GM23338 (cell line): ENCODE data around the gene YPEL3. TPM values are rescaled to one million over a fixed set of nuclear protein-coding genes. Genes with fewer than 3 reads are reported as not detected.

Experiments
- ATAC-seq: fragments of 200-7000 bp; cut with Tn5 transposase; 3 replicates; pipeline ENCODE4 v1.9.1; 2020
- DNase-seq: peaks from one replicate; pipeline ENCODE4 v3.0.0-alpha.2; 2015; ENCODE audit warnings: low spot score
- H2AFZ ChIP-seq: fragments of 200-600 bp; sonication (generic); 2 replicates; pipeline ENCODE4 v1.8.0; 2016; ENCODE audit warnings: antibody characterized with exemption, mild to moderate bottlenecking, moderate library complexity
- H3F3A ChIP-seq: fragments of 200-600 bp; sonication (generic); replicated peaks from 2 replicates; pipeline ENCODE4 v1.8.0; 2017; ENCODE audit warnings: antibody characterized with exemption, mixed run types, low read depth
- H3K27ac ChIP-seq: fragments of 200-600 bp; sonication (generic); 2 replicates; pipeline ENCODE4 v1.6.1; 2016; ENCODE audit warnings: low read depth
- H3K27me3 ChIP-seq: fragments of 200-600 bp; sonication (generic); 2 replicates; pipeline ENCODE4 v1.8.0; 2016; ENCODE audit warnings: mild to moderate bottlenecking, mixed run types, moderate library complexity; ENCODE audit not compliant: insufficient read depth
- H3K36me3 ChIP-seq: fragments of 200-600 bp; sonication (generic); 2 replicates; pipeline ENCODE4 v1.8.0; 2016; ENCODE audit warnings: mild to moderate bottlenecking; ENCODE audit not compliant: insufficient read depth
- H3K4me1 ChIP-seq: fragments of 200-600 bp; sonication (generic); 2 replicates; pipeline ENCODE4 v1.8.0; 2016; ENCODE audit warnings: mild to moderate bottlenecking, moderate library complexity; ENCODE audit not compliant: insufficient read depth
- H3K4me2 ChIP-seq: fragments of 200-600 bp; sonication (generic); 2 replicates; pipeline ENCODE4 v1.7.1; 2017; ENCODE audit warnings: mixed run types
- H3K4me3 ChIP-seq: fragments of 200-600 bp; sonication (generic); 2 replicates; pipeline ENCODE4 v1.6.1; 2016; ENCODE audit warnings: mixed run types
- H3K79me2 ChIP-seq: fragments of 200-600 bp; sonication (generic); replicated peaks from 2 replicates; pipeline ENCODE4 v1.8.0; 2017; ENCODE audit warnings: mild to moderate bottlenecking; ENCODE audit not compliant: insufficient read depth
- H3K9me2 ChIP-seq: fragments of 200-600 bp; sonication (generic); 2 replicates; pipeline ENCODE4 v1.8.0; 2017; ENCODE audit not compliant: insufficient read depth
- H4K20me1 ChIP-seq: fragments of 200-600 bp; sonication (generic); replicated peaks from 2 replicates; pipeline ENCODE4 v1.8.0; 2017; ENCODE audit warnings: mild to moderate bottlenecking; ENCODE audit not compliant: insufficient read depth
- H3K27ac Mint-ChIP-seq: 2 replicates; pipeline ENCODE4 v1.8.0; 2020; ENCODE audit warnings: inconsistent platforms, mild to moderate bottlenecking, moderate library complexity, mixed read lengths
- H3K27me3 Mint-ChIP-seq: 3 replicates; pipeline ENCODE4 v1.8.0; 2022; ENCODE audit warnings: low read depth, mild to moderate bottlenecking, moderate library complexity, mixed read lengths, inconsistent platforms; ENCODE audit not compliant: insufficient read depth, poor library complexity
- H3K36me3 Mint-ChIP-seq: 3 replicates; pipeline ENCODE4 v1.8.0; 2021; ENCODE audit warnings: low read depth, mild to moderate bottlenecking, inconsistent platforms, moderate library complexity, mixed read lengths
- H3K4me1 Mint-ChIP-seq: 3 replicates; pipeline ENCODE4 v1.8.0; 2020; ENCODE audit warnings: mild to moderate bottlenecking, inconsistent platforms, mixed read lengths
- H3K4me3 Mint-ChIP-seq: 3 replicates; pipeline ENCODE4 v1.8.0; 2021; ENCODE audit warnings: moderate library complexity, mild to moderate bottlenecking, inconsistent platforms, mixed read lengths
- H3K9me3 Mint-ChIP-seq: 3 replicates; pipeline ENCODE4 v1.8.0; 2020; ENCODE audit warnings: moderate library complexity, mild to moderate bottlenecking, inconsistent platforms, mixed read lengths
- CREB1 ChIP-seq: fragments of 250-450 bp; sonication (Bioruptor Pico); IDR thresholded peaks from 2 replicates; pipeline ENCODE4 v1.5.0; 2020; ENCODE audit warnings: low read depth, mild to moderate bottlenecking, moderate library complexity
- EZH2 ChIP-seq: fragments of 200-600 bp; sonication (generic); IDR thresholded peaks from one replicate; pipeline ENCODE4 v1.8.0; 2017; ENCODE audit warnings: antibody characterized with exemption, mild to moderate bottlenecking, low read depth; ENCODE audit not compliant: unreplicated experiment
- EZH2phosphoT487 ChIP-seq: fragments of 200-600 bp; sonication (generic); IDR thresholded peaks from one replicate; pipeline ENCODE4 v1.8.1; 2018; ENCODE audit warnings: antibody characterized with exemption; ENCODE audit not compliant: unreplicated experiment
- JUNB ChIP-seq: IDR thresholded peaks from one replicate; pipeline ENCODE4 v1.6.1; 2016; ENCODE audit warnings: antibody characterized with exemption; ENCODE audit not compliant: unreplicated experiment
- NANOG ChIP-seq: IDR thresholded peaks from 2 replicates; pipeline ENCODE4 v1.6.1; 2016; ENCODE audit warnings: antibody characterized with exemption, borderline replicate concordance
- POLR2AphosphoS5 ChIP-seq: IDR thresholded peaks from 2 replicates; pipeline ENCODE4 v1.6.1; 2016; ENCODE audit warnings: antibody characterized with exemption, low read depth
- STAT1 ChIP-seq: IDR thresholded peaks from one replicate; pipeline ENCODE4 v1.6.1; 2016; ENCODE audit warnings: antibody characterized with exemption; ENCODE audit not compliant: unreplicated experiment
- ZNF114 ChIP-seq: fragments of 250-450 bp; sonication (Bioruptor Pico); IDR thresholded peaks from 2 replicates; pipeline ENCODE4 v1.5.0; 2020; ENCODE audit warnings: mild to moderate bottlenecking, moderate library complexity
- ZNF331 ChIP-seq: fragments of 250-450 bp; sonication (Bioruptor Pico); IDR thresholded peaks from 2 replicates; pipeline ENCODE4 v1.5.0; 2020; ENCODE audit warnings: low read depth, mild to moderate bottlenecking, moderate library complexity
- polyA plus RNA-seq: library from polyadenylated mRNA; unstranded; fragments of >200 nt; fragmentation: Nextera tagmentation; extraction: Ambion mirVana; gene quantifications from 2 replicates; pipeline ENCODE4 v1.2.1, GENCODE V29; 2016
- total RNA-seq: library from RNA; depleted of rRNA; stranded (reverse); fragments of >200 nt; shearing (Covaris generic); gene quantifications from 2 replicates; pipeline ENCODE4 v1.2.3, GENCODE V29; 2014
- TF ChIP-seq, protein P1 (sequence below): IDR thresholded peaks from 2 replicates; pipeline ENCODE4 v1.6.1; 2016; ENCODE audit warnings: antibody characterized with exemption
- TF ChIP-seq, protein P2 (sequence below): IDR thresholded peaks from one replicate; pipeline ENCODE4 v1.6.1; 2018; ENCODE audit warnings: antibody characterized with exemption; ENCODE audit not compliant: unreplicated experiment
- TF ChIP-seq, protein P3 (sequence below), 2 experiments: fragments of 200-600 bp in 1 of 2; sonication (generic) in 1 of 2; conservative IDR thresholded peaks; 2 replicates each; pipeline versions ENCODE4 v1.5.1 to v1.6.1; 2016 to 2017; ENCODE audit warnings: antibody characterized with exemption in 2 of 2, low read depth in 2 of 2, mild to moderate bottlenecking in 2 of 2, moderate library complexity in 1 of 2
- TF ChIP-seq, protein P4 (sequence below): fragments of 250-450 bp; sonication (Bioruptor Pico); IDR thresholded peaks from 2 replicates; pipeline ENCODE4 v1.5.0; 2020; ENCODE audit warnings: mild to moderate bottlenecking, moderate library complexity

YPEL3 gene
- total and polyA plus RNA-seq, 2 experiments from 2014 or later, result 27.8 to 86.1 TPM

DNA sequence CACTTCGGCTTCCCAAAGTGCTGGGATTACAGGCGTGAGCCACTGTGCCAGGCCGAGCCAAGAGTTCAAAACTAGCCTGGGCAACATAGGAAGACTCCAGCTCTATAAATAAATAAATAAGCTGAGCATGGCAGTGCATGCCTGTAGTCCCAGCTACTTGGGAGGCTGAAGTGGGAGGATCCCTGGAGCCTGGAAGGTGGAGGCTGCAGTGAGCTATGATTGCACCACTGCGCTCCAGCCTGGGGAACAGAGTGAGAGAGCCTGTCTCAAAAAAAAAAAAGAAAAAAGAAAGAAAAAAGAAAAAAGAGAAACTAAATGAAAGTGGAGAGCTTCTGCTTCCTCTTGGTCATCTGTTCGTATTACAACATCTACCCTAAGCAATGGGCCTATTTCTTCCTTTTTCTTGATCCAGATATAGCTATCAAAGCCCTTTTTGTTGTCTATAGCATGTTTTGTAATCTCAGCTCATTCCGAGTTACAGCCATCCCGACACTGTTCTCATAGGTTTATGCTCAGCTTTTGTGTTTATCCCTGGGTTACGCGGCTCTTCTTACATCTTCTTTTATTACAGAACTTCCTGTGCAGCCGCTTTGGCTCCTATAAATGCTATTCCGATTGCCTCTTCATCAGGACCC, 41.1 kb upstream of the YPEL3 start:
- Mint-ChIP-seq H3K36me3 (no peaks in the 10 kb centered on the region), H3K27ac (no peak overlapping the region), H3K9me3 (no peaks in the 10 kb centered on the region), H3K27me3 (peaks cover 6% of the 10 kb centered on the region), H3K4me3 (no peak overlapping the region), H3K4me1 (no peaks in the 10 kb centered on the region)
- H3K79me2 ChIP-seq, result no peaks in the 10 kb centered on the region
- no peak overlapping the region for H2AFZ ChIP-seq
- DNase-seq (no peak), ATAC-seq (no peak)
- no peaks in the 10 kb centered on the region for H3F3A ChIP-seq
- TF ChIP-seq EZH2phosphoT487 (no peak), ZNF114 (CRISPR knock-in tag) (no peak), ZNF331 (CRISPR knock-in tag) (no peak), NANOG (no peak), CREB1 (CRISPR knock-in tag) (no peak), EZH2 (no peak), POLR2AphosphoS5 (no peak), JUNB (no peak), STAT1 (no peak)
- TF ChIP-seq, protein P1, sequence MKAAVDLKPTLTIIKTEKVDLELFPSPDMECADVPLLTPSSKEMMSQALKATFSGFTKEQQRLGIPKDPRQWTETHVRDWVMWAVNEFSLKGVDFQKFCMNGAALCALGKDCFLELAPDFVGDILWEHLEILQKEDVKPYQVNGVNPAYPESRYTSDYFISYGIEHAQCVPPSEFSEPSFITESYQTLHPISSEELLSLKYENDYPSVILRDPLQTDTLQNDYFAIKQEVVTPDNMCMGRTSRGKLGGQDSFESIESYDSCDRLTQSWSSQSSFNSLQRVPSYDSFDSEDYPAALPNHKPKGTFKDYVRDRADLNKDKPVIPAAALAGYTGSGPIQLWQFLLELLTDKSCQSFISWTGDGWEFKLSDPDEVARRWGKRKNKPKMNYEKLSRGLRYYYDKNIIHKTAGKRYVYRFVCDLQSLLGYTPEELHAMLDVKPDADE, result no peak
- TF ChIP-seq, protein P2, sequence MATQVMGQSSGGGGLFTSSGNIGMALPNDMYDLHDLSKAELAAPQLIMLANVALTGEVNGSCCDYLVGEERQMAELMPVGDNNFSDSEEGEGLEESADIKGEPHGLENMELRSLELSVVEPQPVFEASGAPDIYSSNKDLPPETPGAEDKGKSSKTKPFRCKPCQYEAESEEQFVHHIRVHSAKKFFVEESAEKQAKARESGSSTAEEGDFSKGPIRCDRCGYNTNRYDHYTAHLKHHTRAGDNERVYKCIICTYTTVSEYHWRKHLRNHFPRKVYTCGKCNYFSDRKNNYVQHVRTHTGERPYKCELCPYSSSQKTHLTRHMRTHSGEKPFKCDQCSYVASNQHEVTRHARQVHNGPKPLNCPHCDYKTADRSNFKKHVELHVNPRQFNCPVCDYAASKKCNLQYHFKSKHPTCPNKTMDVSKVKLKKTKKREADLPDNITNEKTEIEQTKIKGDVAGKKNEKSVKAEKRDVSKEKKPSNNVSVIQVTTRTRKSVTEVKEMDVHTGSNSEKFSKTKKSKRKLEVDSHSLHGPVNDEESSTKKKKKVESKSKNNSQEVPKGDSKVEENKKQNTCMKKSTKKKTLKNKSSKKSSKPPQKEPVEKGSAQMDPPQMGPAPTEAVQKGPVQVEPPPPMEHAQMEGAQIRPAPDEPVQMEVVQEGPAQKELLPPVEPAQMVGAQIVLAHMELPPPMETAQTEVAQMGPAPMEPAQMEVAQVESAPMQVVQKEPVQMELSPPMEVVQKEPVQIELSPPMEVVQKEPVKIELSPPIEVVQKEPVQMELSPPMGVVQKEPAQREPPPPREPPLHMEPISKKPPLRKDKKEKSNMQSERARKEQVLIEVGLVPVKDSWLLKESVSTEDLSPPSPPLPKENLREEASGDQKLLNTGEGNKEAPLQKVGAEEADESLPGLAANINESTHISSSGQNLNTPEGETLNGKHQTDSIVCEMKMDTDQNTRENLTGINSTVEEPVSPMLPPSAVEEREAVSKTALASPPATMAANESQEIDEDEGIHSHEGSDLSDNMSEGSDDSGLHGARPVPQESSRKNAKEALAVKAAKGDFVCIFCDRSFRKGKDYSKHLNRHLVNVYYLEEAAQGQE, result no peak
- TF ChIP-seq, protein P3, sequence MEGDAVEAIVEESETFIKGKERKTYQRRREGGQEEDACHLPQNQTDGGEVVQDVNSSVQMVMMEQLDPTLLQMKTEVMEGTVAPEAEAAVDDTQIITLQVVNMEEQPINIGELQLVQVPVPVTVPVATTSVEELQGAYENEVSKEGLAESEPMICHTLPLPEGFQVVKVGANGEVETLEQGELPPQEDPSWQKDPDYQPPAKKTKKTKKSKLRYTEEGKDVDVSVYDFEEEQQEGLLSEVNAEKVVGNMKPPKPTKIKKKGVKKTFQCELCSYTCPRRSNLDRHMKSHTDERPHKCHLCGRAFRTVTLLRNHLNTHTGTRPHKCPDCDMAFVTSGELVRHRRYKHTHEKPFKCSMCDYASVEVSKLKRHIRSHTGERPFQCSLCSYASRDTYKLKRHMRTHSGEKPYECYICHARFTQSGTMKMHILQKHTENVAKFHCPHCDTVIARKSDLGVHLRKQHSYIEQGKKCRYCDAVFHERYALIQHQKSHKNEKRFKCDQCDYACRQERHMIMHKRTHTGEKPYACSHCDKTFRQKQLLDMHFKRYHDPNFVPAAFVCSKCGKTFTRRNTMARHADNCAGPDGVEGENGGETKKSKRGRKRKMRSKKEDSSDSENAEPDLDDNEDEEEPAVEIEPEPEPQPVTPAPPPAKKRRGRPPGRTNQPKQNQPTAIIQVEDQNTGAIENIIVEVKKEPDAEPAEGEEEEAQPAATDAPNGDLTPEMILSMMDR (conservative IDR thresholded peaks at IDR 0.05; ENCODE audit: low read depth in 2 of 2), result no peak
- TF ChIP-seq, protein P4, sequence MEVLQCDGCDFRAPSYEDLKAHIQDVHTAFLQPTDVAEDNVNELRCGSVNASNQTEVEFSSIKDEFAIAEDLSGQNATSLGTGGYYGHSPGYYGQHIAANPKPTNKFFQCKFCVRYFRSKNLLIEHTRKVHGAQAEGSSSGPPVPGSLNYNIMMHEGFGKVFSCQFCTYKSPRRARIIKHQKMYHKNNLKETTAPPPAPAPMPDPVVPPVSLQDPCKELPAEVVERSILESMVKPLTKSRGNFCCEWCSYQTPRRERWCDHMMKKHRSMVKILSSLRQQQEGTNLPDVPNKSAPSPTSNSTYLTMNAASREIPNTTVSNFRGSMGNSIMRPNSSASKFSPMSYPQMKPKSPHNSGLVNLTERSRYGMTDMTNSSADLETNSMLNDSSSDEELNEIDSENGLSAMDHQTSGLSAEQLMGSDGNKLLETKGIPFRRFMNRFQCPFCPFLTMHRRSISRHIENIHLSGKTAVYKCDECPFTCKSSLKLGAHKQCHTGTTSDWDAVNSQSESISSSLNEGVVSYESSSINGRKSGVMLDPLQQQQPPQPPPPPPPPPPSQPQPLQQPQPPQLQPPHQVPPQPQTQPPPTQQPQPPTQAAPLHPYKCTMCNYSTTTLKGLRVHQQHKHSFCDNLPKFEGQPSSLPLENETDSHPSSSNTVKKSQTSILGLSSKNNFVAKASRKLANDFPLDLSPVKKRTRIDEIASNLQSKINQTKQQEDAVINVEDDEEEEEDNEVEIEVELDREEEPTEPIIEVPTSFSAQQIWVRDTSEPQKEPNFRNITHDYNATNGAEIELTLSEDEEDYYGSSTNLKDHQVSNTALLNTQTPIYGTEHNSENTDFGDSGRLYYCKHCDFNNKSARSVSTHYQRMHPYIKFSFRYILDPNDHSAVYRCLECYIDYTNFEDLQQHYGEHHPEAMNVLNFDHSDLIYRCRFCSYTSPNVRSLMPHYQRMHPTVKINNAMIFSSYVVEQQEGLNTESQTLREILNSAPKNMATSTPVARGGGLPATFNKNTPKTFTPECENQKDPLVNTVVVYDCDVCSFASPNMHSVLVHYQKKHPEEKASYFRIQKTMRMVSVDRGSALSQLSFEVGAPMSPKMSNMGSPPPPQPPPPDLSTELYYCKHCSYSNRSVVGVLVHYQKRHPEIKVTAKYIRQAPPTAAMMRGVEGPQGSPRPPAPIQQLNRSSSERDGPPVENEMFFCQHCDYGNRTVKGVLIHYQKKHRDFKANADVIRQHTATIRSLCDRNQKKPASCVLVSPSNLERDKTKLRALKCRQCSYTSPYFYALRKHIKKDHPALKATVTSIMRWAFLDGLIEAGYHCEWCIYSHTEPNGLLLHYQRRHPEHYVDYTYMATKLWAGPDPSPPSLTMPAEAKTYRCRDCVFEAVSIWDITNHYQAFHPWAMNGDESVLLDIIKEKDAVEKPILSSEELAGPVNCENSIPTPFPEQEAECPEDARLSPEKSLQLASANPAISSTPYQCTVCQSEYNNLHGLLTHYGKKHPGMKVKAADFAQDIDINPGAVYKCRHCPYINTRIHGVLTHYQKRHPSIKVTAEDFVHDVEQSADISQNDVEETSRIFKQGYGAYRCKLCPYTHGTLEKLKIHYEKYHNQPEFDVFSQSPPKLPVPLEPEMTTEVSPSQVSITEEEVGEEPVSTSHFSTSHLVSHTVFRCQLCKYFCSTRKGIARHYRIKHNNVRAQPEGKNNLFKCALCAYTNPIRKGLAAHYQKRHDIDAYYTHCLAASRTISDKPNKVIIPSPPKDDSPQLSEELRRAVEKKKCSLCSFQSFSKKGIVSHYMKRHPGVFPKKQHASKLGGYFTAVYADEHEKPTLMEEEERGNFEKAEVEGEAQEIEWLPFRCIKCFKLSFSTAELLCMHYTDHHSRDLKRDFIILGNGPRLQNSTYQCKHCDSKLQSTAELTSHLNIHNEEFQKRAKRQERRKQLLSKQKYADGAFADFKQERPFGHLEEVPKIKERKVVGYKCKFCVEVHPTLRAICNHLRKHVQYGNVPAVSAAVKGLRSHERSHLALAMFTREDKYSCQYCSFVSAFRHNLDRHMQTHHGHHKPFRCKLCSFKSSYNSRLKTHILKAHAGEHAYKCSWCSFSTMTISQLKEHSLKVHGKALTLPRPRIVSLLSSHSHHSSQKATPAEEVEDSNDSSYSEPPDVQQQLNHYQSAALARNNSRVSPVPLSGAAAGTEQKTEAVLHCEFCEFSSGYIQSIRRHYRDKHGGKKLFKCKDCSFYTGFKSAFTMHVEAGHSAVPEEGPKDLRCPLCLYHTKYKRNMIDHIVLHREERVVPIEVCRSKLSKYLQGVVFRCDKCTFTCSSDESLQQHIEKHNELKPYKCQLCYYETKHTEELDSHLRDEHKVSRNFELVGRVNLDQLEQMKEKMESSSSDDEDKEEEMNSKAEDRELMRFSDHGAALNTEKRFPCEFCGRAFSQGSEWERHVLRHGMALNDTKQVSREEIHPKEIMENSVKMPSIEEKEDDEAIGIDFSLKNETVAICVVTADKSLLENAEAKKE (CRISPR knock-in tag), result no peak
- H3K4me1 ChIP-seq, result no peaks in the 10 kb centered on the region
- H3K27me3 ChIP-seq, result no peaks in the 10 kb centered on the region
- no peak overlapping the region for H3K4me3 ChIP-seq
- no peaks in the 10 kb centered on the region for H4K20me1 ChIP-seq
- no peak overlapping the region for H3K4me2 ChIP-seq
- no peak overlapping the region for H3K27ac ChIP-seq
- H3K36me3 ChIP-seq, result no peaks in the 10 kb centered on the region
- no peaks in the 10 kb centered on the region for H3K9me2 ChIP-seq
